Fibroblast of mammary gland (primary cell): ENCODE data around the gene GIGYF2.
"Not testable (repeated sequence)": the region's sequence is repeated elsewhere in the genome, so short reads cannot be mapped to it uniquely, and the experiment has no call there.

Experiments used
- DNase-seq: peaks from one replicate; pipeline ENCODE4 v3.0.0-alpha.2; 2010; ENCODE audit warnings: low read depth
- H3K4me3 ChIP-seq: 2 replicates; pipeline ENCODE4 v1.5.1; 2011; ENCODE audit warnings: low read depth, mild to moderate bottlenecking, low read length, moderate library complexity; ENCODE audit not compliant: control insufficient read depth
- TF ChIP-seq, protein P1 (sequence below): conservative IDR thresholded peaks from 2 replicates; pipeline ENCODE4 v1.5.1; 2011; ENCODE audit warnings: low read depth, low read length, inconsistent platforms; ENCODE audit not compliant: control insufficient read depth, insufficient read depth

GIGYF2 gene

DNA sequence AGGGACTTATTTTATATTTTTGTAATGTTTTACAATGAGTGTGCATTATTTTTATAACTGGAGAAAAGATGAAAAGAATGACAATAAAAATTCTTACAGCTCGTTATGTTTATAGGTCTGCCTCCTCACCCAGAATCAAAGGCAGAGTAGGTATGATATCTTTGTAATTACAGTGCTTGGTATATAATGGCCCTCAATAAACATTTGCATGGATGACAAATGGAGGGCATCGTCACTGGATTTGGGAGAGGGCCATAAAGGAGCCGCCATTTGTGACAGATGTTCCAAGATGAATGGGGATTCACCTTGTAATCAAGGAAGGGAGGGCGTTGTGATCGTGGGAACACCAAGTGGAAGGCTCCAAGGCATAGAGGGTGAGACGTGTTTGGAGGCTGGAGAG, 22.6 kb upstream of the GIGYF2 start:
- DNase-seq: no peak
- no peak overlapping the region for H3K4me3 ChIP-seq
- TF ChIP-seq, protein P1, sequence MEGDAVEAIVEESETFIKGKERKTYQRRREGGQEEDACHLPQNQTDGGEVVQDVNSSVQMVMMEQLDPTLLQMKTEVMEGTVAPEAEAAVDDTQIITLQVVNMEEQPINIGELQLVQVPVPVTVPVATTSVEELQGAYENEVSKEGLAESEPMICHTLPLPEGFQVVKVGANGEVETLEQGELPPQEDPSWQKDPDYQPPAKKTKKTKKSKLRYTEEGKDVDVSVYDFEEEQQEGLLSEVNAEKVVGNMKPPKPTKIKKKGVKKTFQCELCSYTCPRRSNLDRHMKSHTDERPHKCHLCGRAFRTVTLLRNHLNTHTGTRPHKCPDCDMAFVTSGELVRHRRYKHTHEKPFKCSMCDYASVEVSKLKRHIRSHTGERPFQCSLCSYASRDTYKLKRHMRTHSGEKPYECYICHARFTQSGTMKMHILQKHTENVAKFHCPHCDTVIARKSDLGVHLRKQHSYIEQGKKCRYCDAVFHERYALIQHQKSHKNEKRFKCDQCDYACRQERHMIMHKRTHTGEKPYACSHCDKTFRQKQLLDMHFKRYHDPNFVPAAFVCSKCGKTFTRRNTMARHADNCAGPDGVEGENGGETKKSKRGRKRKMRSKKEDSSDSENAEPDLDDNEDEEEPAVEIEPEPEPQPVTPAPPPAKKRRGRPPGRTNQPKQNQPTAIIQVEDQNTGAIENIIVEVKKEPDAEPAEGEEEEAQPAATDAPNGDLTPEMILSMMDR: no peak

DNA sequence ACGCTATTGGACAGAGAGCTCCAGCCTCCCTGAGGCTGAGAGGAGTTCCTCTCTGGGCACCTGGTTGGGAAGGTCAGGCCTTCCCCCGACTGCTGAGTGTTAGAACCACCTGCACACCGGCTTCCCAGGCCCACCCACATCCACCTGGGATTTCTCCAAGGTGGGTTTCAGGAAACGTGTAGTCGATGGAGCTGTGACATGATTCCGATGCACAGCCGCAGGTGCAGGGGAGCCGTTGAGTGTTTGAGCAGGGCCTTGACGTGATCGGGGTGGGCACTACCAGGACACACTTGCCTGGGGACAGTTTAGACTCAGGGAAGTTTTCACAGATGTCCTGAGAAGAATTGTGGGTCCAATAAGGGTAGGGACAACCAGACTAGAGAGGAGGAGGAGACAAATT, 21.8 kb upstream of the GIGYF2 start:
- DNase-seq: no peak
- TF ChIP-seq, protein P1: no peak
- no peak overlapping the region for H3K4me3 ChIP-seq

DNA sequence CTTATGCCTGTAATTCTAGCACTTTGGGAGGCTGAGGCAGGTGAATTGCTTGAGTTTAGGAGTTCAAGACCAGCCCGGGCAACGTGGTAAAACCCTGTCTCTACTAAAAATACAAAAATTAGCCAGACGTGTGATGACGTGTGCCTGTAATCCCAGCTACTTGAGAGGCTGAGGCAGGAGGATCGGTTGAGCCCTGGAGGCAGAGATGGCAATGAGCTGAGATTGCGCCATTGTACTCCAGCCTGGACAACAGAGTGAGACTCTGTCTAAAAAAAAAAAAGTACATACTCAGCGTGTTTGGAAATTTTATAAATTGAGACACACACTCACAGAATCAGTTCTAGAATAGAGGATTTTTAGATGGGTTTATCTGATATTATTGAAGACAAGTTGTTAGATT, 17.1 kb upstream of the GIGYF2 start:
- TF ChIP-seq, protein P1: no peak
- H3K4me3 ChIP-seq: no peak overlapping the region
- DNase-seq: no peak

DNA sequence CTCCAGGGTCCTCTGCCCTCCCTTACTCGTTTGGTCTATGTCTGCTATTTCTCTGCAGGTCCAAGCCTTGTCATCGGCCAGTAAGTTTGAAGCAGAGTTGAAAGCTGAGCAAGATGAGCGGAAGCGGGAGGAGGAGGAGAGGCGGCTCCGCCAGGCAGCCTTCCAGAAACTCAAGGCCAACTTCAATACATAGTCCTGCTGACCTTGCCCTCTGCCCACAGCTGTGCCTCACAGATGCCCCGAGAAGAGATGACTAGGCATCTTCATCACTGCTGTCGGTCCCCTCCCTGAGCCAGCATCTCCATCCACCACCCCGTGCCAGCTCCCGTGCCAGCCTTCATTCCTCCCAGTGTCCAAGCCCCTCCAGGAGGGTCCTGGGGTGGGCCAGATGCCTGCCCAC, 15.6 kb upstream of the GIGYF2 start:
- H3K4me3 ChIP-seq: no peak overlapping the region
- TF ChIP-seq, protein P1: no peak
- DNase-seq: no peak

DNA sequence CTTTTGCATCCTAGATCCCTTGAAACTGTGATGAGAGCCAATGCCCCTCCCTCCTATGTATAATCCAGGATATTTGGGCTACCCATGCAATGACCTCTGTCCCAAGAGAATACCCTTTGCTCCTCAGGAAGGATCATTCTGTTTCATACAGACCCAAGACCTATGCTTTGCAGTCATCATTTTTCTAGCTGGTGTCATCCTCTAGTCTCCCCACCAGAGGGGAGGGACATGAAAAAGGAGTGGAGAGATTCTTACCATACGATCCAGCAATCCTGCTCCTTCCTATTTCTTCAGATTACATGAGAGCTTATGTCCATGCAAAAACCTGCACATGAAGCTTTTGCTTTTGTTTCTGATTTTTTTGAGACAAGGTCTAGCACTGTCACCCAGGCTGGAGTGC, 13.8 kb upstream of the GIGYF2 start:
- no peak for DNase-seq
- TF ChIP-seq, protein P1: no peak
- no peak overlapping the region for H3K4me3 ChIP-seq

DNA sequence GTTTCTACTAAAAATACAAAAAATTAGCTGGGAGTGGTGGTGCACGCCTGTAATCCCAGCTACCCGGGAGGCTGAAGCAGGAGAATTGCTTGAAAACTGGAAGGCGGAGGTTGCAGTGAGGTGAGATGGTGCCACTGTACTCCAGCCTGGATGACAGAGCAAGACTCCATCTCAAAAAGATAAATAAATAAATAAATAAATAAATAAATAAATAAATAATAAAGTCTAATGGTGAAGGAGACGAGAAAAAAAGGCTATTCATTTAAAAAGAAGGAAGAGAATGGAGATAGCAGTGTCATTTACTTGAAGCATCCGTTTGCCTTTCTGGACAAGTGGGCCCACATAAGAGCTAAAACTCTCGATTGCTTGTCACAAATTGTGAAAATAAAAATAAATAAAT, 11.7 kb upstream of the GIGYF2 start:
- not testable (repeated sequence) for H3K4me3 ChIP-seq, DNase-seq

DNA sequence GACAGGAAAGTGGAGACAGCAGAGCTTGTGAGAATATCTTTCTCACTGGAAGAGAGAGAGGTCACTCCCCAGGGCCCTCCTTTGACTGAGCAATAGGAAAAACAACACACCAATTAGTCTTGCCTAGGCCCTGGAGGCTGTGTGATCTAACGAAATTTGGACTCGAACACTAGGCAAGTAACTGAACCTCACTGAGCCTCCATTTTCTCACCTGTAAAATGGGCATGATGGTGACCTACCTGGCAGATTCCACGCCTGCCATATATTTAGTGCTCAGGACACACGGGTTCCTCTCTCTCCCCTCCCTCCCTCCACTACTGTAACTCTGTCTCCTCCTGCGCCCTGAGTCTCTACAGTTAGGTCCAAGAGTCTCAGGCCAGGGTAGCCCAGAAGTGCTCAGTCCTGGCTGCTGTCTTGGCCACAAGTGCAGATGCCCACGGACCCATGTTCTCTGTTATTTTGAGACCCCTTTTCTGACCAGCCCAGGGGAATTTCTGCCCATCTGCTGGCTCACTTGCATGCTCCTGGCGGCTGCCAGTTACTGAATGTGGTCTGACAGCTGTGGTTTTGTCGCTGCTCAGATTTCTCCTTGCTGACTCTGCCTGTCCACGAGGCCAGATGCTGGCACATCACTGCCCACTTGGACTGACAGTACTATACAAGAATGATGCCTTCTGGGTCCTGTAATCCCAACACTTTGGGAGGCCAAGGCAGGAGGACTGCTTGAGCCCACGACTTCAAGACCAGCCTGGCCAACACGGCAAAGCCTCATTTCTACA, 9.6 kb upstream of the GIGYF2 start:
- no peak overlapping the region for H3K4me3 ChIP-seq
- TF ChIP-seq, protein P1: no peak
- no peak for DNase-seq
